ENCODE data around the gene DYRK1A.

Gene DYRK1A

GRCh38 chr21:37385179-37385765 is 18.7 kb downstream of the DYRK1A start:
- no peak for DNase-seq (ENCODE audit: low read depth, low spot score)

DNA sequence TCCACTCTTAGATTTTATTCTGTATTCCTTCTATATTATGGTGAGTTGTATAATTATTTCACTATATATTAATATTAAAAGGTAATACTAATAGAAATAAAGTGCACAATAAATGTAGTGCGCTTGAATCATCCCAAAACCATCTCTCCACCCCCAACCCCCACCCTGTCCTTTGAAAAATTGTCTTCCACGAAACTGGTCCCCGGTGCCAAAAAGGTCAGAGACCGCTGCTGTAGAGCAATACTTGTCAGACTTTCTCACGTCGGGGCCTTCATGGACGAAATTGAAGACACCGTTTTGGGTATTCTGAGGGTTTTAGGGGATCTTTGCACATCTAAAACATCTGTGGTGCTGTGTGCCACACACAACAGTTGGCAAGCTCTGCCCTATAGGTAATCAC is 19.6 kb downstream of the DYRK1A start:
- DNase-seq (ENCODE audit: low read depth, low spot score), result no peak

GRCh38 chr21:37389456-37389855 is 22.9 kb downstream of the DYRK1A start:
- DNase-seq (ENCODE audit: low read depth, low spot score), result no peak

GRCh38 chr21:37391666-37392065 is 25.1 kb downstream of the DYRK1A start:
- no peak for DNase-seq (ENCODE audit: low read depth, low spot score)

DNA sequence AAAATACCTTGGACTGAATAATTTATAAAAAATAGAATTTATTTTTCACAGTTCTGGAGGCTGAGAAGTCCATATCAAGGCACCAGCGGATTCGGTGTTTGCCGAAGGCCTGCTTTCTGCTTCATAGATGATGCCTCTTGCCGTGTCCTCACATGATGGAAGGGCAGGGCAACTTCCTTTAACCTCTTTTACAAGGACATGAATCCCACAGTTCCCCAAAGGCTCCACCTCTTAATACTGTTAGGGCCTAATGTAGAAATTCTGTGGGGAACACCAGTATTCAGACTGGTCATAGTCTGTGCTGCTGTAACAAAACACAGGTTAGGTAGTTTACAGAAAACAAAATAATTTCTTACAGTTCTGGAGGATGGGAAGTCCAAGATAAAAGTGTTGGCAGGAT is 25.9 kb downstream of the DYRK1A start:
- no peak for DNase-seq (ENCODE audit: low read depth, low spot score)

- no peak for DNase-seq (ENCODE audit: low read depth, low spot score)
Measured at GRCh38 chr21:37393030-37393429, 26.5 kb downstream of the DYRK1A start.

DNA sequence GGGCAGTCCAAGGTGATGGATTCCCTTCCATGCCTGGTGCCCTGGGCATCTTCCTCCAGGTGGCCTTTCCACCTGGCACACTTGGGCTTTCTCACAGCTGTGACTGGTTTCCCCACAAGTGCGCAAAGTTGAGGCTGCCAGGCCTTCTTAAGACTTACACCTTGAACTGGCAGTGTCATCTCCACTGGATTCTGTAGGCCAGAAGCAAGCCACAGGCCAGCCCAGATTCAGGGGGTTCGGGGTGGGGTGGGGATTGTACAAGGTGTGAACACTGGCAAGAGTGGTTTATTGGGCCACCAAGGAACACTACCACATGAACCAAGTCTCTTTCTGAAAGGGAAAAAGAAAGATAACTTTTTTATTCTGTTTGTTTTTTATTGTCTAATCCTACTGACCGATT is 27.2 kb downstream of the DYRK1A start:
- no peak for DNase-seq (ENCODE audit: low read depth, low spot score)

DNA sequence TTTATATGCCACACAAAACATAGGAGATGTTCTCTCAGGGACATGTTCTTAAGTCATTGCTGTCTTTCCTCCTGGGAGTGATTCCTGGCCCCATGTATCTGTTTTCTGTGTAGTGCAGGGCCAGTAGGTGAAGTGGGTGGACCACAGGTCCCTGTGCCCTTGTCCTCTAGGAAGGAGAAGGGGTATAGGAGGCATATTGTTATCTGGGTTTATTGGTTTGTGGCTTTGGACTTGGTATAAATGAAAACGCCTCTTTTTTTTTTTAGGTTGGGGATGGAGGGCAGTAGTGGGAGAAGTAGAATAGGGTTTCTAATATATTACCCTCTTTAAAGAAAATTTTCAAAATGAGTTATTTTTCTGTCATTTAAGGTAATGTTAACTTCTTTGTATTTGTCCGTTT is 29.4 kb downstream of the DYRK1A start:
- DNase-seq (ENCODE audit: low read depth, low spot score), result no peak

DNA sequence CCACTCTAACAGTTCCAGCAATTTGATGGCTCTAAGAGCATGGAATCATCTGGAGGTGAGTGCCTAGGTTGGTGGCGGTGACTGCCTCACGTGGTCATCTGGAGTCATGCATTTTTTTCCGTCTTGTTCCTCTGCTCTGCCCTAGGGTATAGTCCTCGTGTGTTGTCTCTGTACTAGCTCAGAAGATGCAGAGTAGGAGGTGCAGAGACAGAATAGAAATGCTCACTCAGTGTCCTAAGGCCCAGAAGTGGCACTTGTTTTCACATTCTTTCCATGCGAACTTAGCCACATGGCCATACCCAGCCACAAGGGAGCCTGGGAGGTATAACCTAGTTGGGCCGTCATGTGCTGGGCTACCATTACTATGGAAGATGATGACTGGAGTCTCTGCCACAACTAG is 30.3 kb downstream of the DYRK1A start:
- no peak for DNase-seq (ENCODE audit: low read depth, low spot score)

- no peak for DNase-seq (ENCODE audit: low read depth, low spot score)
Measured at GRCh38 chr21:37398697-37399096, 32.1 kb downstream of the DYRK1A start.

DNA sequence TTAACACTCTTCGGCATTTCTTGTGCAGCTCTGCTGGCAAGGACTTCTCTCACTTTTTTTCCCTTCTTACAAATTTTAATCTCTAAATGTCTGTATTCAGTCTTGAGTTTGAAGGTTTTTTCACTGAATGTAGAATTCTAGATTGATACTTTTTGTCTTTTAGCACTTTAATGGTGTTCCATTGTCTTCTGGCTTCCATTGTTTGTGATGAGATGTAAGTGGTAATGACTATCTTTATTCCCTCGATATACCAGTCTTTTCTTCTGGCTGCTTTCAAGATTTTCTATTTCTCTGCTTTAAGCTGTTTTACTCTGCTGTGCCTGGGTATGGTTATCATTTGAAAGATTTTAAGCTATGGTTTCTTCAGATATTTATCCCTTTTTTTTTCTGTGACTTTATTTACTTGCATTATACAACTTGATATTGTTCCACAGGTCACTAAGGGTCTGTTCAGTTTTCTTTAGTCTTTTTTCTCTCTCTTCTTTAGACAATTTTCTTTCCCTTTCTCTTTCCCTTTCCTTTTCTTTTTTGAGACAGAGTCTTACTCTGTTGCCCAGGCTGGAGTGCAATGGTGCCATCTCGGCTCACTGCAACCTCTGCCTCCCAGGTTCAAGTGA is 35.8 kb downstream of the DYRK1A start:
- DNase-seq (ENCODE audit: low read depth, low spot score), result no peak

GRCh38 chr21:37405629-37406028 is 39.1 kb downstream of the DYRK1A start:
- DNase-seq (ENCODE audit: low read depth, low spot score), result no peak

DNA sequence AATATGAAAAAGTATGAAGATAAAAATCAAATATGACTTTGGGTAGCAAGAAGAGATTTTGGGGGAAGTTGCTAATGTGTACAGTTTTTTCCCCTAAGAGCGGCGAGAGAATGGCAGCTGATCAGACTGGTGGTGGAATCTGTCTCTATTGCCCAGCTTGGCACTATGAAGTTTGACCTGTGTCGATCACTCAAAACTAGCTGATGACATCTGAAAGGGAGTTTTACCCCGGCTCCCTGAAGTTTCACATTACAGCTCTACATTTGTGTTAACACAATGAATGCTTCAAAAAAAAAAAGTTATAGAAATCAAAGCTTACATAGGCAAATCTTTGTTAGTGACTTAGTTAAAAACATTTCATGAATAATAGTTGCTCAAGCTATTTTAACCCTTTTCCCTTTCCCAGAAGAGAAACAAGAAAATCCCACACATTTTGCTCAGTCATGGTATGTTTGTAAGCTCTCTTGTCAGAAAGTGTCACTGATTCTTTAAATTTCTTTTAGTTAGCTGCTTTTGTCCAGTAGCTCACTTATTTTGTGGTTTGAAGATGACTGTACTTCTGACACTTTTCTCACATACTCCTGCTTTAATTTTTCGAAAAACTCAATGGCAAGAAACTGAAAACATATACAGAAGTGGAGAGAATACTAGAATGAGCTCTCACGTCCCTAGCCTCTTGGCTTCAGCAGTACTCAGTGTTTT is 41.3 kb downstream of the DYRK1A start:
- no peak for DNase-seq (ENCODE audit: low read depth, low spot score)

DNA sequence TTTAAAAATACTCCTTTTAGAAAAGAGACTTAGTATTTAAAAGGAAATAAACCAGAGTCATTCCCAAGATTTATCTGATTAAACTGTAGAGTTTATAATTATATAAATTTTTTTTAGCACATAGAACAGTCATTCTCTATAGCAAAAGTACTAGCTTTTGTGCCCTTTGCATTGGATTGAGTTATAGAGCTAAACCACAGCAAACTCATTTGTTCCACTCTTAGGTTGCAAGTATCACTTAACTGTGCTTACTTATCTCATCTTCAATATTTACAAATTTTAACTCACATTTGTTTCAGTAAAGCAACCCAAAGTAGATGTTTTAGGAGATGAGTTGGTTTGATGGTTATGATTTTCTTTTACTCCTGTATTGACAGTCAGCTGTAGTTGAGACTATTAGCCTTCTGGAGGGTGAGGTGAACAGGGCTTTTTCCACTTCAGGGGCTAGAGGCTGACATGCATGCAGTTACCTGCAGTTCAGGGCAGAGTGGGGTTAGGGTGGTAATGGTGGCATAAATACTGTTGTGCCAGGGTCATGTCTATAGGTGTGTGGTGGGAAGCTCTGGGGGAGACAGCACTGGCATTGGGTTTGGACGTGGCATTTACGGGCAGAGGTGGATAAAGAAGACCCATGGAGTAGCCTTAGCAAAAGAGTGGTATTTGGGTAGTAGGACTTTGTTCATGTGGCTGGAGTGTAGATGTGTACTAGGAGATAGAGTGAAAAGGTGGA is 42.1 kb downstream of the DYRK1A start:
- no peak for DNase-seq (ENCODE audit: low read depth, low spot score)

DNA sequence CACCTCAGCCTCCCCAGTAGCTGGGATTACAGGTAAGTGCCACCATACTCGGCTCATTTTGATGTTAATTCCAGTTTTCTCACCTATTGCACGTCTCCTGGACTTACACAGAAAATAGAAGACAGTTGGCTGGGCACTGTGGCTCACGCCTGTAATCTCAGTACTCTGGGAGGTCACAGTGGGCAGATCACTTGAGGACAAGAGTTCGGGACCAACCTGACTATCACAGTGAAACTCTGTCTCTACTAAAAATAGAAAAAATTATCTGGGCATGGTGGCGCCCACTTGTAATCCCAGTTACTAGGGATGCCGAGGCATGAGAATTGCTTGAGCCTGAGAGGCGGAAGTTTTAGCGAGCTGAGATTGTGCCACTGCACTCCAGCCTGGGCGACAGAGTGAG is 44.1 kb downstream of the DYRK1A start:
- DNase-seq (ENCODE audit: low read depth, low spot score), result no peak

- no peak for DNase-seq (ENCODE audit: low read depth, low spot score)
Measured at GRCh38 chr21:37412603-37413360, 46.2 kb downstream of the DYRK1A start.

- no peak for DNase-seq (ENCODE audit: low read depth, low spot score)
Measured at GRCh38 chr21:37413553-37414291, 47.1 kb downstream of the DYRK1A start.

DNA sequence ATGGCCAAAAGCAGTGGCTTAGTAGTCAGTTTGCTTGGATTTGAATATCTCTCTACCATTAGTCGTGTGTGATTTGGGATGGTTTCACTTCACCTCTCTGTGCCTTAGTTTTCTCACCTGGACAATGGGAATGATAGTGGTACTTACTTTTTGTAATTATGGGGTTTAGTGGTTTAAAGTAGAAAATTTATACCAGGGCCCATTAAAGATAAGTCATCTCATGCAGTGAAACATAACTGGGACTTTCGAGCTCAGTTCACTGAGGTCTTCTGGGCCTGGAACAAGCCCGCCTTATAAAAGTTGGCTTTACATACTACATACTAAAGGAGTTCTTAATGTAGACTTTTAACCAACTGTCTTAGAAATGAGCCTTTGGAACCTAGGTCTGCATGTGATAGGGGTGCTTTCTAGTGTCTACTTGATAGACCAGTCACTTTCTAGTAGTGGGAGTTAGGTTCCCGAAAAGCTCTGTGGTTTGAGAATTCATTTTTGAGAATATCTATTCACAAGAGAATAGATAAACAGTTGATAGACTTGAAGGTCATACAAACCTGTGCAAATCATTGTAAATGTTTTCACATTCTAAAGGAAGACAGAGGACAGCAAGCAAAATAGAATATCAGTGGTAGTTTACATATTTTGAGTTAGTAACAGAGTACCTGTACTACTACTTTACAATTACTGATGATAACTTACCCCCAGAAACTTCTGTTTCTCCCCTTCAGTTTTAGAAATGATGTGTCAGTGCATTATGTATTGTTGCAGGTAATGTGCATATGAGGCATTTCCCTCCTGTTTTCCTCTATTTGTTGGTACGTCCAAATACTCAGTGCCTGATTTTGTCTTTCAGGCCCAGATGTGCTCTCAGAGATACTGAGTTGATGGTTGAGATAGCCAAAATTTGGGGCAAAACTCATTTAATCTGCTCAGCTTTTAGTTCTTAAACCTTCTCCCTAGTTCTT is 48.0 kb downstream of the DYRK1A start:
- DNase-seq (ENCODE audit: low read depth, low spot score), result no peak

DNA sequence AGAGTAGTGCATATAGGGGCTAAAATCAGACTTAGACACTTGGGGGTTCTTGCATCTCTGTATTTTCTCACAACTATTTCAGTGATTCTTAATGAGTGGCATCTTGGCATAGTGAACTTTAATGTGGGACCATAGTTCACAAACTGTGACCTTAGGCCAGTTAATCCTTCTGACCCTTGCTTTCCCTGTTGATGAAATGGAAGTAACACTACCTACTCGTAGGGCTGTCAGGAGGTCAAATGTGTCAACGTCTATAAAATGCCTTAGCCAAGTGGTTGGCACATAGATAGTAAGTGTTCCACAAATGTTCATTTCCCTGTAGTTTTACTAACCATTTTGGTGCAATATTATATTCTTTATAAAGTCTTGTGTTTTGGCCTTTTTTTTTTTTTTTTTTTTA is 49.4 kb downstream of the DYRK1A start:
- DNase-seq (ENCODE audit: low read depth, low spot score), result no peak

DNA sequence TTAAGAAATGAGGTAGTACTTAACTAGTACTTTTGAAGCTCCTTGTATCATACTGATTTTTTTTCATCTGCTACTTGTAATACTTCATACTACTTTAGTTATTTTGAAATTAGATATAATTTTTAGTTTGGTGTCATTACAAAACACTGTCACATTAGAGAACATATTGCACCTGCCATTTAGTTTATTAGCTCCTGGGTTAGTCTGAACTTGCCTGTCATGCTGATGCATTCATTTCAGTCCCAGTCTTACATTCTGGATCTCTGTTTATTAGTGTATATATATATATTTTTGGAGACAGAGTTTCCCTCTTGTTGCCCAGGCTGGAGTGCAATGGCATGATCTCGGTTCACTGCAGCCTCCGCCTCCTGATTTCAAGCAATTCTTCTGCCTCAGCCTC is 50.3 kb downstream of the DYRK1A start:
- DNase-seq (ENCODE audit: low read depth, low spot score), result no peak

All from smooth muscle cell of the brain vasculature (primary cell).